ENCODE results near the gene MISP3. TPM values are rescaled to one million over a fixed set of nuclear protein-coding genes. Genes with fewer than 3 reads are reported as not detected.
A peak's percentile ranks its signal among the peaks of the same experiment; 100 is the strongest.

Gene MISP3
- total RNA-seq, 2 donors from 2014 or later = 1.7 to 2.7 TPM

DNA sequence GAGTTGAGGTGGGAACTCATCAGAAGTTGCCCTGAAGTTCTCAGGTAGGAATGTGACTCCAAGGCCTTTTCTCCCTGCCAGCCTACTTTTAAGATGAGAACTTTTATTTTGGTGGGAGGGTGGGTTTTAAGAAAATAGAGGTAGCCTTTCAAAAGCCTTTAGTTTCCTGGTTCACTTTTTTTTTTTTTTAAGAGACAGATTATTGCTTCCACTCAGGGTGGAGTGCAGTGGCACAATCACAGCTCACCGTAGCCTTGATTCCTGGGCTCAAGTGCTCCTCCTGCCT is 10.0 kb downstream of the MISP3 start:
- H3K4me1 ChIP-seq (ENCODE audit: control insufficient read depth in 1 of 2, low read depth in 2 of 2) = peaks cover 13 to 24% of the 10 kb centered on the region in 2 donors
- H3K9me3 ChIP-seq = no peaks in the 10 kb centered on the region
- H3K4me3 ChIP-seq = peak overlapping the region; percentile 82
- no peaks in the 10 kb centered on the region for H3K27me3 ChIP-seq (replicated peaks; ENCODE audit: insufficient read depth)
- no peaks in the 10 kb centered on the region for H3K36me3 ChIP-seq
- H3K27ac ChIP-seq = peak overlapping the region; percentile 79 to 87
- DNase-seq (ENCODE audit: low spot score) (no peak), ATAC-seq (ENCODE audit: insufficient number of reproducible peaks, low FRiP score, low read depth) (no peak)
- TF ChIP-seq, protein P1, sequence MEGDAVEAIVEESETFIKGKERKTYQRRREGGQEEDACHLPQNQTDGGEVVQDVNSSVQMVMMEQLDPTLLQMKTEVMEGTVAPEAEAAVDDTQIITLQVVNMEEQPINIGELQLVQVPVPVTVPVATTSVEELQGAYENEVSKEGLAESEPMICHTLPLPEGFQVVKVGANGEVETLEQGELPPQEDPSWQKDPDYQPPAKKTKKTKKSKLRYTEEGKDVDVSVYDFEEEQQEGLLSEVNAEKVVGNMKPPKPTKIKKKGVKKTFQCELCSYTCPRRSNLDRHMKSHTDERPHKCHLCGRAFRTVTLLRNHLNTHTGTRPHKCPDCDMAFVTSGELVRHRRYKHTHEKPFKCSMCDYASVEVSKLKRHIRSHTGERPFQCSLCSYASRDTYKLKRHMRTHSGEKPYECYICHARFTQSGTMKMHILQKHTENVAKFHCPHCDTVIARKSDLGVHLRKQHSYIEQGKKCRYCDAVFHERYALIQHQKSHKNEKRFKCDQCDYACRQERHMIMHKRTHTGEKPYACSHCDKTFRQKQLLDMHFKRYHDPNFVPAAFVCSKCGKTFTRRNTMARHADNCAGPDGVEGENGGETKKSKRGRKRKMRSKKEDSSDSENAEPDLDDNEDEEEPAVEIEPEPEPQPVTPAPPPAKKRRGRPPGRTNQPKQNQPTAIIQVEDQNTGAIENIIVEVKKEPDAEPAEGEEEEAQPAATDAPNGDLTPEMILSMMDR (IDR thresholded peaks at IDR 0.05) = no peak

DNA sequence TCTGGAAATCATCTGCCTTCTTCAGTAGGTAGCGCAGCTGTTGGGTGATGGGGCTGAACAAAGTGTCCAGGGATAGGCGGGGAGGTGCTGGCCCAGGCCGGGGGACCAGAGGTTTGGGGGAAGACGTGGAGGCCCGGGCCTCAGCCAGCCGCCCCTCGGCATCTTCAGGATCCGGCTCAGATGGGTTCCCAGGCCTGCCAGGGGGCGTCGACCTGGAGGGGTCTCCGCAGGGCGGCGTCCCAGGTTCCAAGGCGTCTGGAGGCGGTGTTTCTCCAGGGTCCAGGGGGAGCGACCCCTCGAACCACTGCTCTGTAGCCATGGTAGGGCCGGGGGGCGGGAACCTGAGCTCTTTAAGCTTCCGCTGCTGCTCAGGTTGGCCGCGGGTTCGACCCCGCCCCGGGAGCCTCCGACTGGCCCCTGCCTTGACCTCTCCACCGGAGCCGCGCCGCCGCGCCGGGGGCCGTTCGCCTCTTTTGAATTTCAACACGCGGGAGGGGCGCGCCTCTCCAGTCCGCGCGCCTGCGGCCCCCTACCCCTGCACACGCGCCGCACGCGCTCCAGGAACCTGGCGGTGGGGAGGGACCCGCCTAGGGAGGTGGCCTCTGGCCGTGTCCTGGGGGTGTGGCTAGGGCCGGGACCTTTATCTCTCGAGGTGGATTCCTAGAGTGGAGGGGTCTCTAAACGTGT is 12.9 kb downstream of the MISP3 start, which contains the start of gene C19orf67:
C19orf67 (minus strand) TSS at position 475 of the 687 bp plus-strand sequence; CDS start at position 319, 156 bp downstream.
- H3K9me3 ChIP-seq = no peaks in the 10 kb centered on the region
- H3K27me3 ChIP-seq (replicated peaks; ENCODE audit: insufficient read depth) = no peaks in the 10 kb centered on the region
- H3K36me3 ChIP-seq = peaks cover 11% of the 10 kb centered on the region
- H3K4me1 ChIP-seq (ENCODE audit: control insufficient read depth in 1 of 2, low read depth in 2 of 2) = peaks cover 12 to 31% of the 10 kb centered on the region in 2 donors
- DNase-seq (ENCODE audit: low spot score) (no peak), ATAC-seq (ENCODE audit: insufficient number of reproducible peaks, low FRiP score, low read depth) (no peak)
- no peak within 1 kb of the TSS for H3K27ac ChIP-seq
- TF ChIP-seq, protein P1 (IDR thresholded peaks at IDR 0.05) = no peak
- no peak within 1 kb of the TSS for H3K4me3 ChIP-seq

DNA sequence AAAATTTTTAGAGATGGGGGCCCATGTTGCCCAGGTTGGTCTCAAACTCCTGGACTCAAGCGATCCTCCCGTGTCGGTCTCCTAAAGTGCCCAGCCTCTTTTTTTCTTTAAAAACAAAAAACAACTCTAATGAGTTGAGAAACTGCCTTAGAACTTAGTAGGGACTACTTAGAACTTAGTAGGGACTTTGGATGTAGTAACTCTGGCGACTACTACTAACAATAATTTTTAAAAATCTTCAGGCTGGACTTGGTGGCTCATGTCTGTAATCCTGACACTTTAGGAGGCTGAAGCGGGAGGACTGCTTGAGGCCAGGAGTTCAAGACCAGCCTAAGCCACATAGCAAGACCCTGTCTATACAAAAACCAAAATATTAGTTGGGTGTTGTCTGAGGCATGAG is 13.5 kb downstream of the MISP3 start:
- peaks cover 8 to 26% of the 10 kb centered on the region in 2 donors for H3K4me1 ChIP-seq (ENCODE audit: control insufficient read depth in 1 of 2, low read depth in 2 of 2)
- H3K27ac ChIP-seq = no peak overlapping the region
- peaks cover 11% of the 10 kb centered on the region for H3K36me3 ChIP-seq
- DNase-seq (ENCODE audit: low spot score) = no peak
- H3K27me3 ChIP-seq (replicated peaks; ENCODE audit: insufficient read depth) = no peaks in the 10 kb centered on the region
- no peak overlapping the region for H3K4me3 ChIP-seq
- H3K9me3 ChIP-seq = no peaks in the 10 kb centered on the region
- ATAC-seq (ENCODE audit: insufficient number of reproducible peaks, low FRiP score, low read depth) = no peak
- TF ChIP-seq, protein P1 (IDR thresholded peaks at IDR 0.05) = no peak

DNA sequence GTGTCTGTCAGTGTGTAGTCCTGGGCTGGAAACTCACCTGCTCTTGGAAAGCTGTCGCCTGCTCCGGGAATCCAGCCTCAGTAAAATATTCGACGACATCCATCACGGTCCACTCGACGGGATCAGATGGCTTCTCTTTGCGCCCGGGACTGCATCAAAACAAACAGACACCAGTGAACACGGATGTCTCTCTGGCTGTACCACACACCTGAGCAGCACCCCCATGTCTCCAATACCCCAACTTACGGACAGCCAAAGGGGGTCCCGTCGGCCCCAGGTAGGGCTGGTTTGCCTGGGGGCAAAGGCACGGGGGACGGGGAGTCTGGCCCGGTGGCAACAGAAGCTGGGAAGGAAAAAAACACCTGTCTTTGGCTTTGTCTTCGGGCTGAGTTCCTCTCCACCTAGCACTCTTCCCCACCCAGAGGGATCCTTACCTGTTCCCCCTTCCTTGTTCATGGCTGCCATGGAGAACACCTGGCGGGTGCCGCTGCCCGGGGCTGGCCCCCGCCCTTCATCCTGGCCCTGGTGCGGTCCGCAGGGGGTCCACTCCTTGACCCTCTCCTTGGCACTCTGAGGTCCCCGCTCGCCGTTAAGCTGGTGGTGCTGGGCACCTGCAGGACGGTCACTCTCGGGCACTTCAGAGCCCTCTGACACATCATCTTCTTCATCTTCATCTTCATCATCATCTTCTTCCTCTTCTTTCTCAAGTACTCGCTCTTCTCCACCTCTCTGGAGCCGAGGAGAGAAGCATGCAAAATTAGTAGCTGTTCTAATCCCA is 16.2 kb downstream of the MISP3 start:
- TF ChIP-seq, protein P1 (IDR thresholded peaks at IDR 0.05) = no peak
- peaks cover 11% of the 10 kb centered on the region for H3K36me3 ChIP-seq
- no peaks in the 10 kb centered on the region for H3K27me3 ChIP-seq (replicated peaks; ENCODE audit: insufficient read depth)
- DNase-seq (ENCODE audit: low spot score) = no peak
- peaks cover 7% of the 10 kb centered on the region for H3K9me3 ChIP-seq
- H3K4me1 ChIP-seq (ENCODE audit: control insufficient read depth in 1 of 2, low read depth in 2 of 2) = peaks cover 3 to 20% of the 10 kb centered on the region in 2 donors
- no peak overlapping the region for H3K27ac ChIP-seq
- no peak for ATAC-seq (ENCODE audit: insufficient number of reproducible peaks, low FRiP score, low read depth)
- H3K4me3 ChIP-seq = peak overlapping the region; percentile 70

DNA sequence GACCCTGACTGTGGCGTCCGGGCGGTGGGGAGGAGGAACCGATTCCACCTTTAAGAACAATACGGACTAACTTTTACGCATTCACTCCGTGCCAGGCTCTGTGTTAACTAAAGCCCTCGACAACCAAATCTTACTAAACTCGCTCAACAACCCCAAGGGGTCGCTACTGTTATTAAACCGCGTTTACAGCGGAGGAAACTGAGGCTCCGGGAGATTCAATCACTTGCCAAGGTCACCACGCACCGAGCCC is 16.8 kb downstream of the MISP3 start:
- H3K4me1 ChIP-seq (ENCODE audit: control insufficient read depth in 1 of 2, low read depth in 2 of 2) = peaks cover 3 to 20% of the 10 kb centered on the region in 2 donors
- H3K27me3 ChIP-seq (replicated peaks; ENCODE audit: insufficient read depth) = no peaks in the 10 kb centered on the region
- no peak for ATAC-seq (ENCODE audit: insufficient number of reproducible peaks, low FRiP score, low read depth)
- DNase-seq (ENCODE audit: low spot score) = no peak
- H3K36me3 ChIP-seq = peaks cover 11% of the 10 kb centered on the region
- TF ChIP-seq, protein P1 (IDR thresholded peaks at IDR 0.05) = no peak
- peak overlapping the region in 1 of 2 donors; percentile 38 for H3K27ac ChIP-seq
- peak overlapping the region; percentile 70 for H3K4me3 ChIP-seq
- peaks cover 7% of the 10 kb centered on the region for H3K9me3 ChIP-seq
